Measurements from ENCODE around the gene MXRA7.
"Not testable (repeated sequence)": the region's sequence is repeated elsewhere in the genome, so short reads cannot be mapped to it uniquely, and the experiment has no call there.

The MXRA7 gene

DNA sequence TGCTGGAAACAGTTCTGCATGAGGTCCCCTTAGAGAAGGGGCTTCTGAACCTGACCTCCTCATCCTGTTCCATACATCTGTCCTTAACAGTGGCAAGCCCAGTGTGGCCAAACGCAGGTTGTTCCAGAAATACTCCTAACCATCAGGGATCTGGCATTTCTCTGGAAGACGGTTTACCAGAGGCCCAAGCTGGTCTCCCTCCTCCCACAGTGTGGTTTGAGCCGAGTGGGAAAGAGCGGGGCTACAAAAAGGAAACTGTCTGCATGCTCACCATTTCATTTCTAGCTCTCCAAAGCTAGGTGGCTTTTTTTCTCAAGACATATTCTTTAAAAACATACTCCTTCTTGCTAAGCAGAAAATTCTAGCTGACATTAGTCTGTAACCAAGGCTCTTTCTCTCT is 6.0 kb downstream of the MXRA7 start:
- TF ChIP-seq CTCF (IDR thresholded peaks at IDR 0.05; ENCODE audit: borderline replicate concordance, control extremely low read depth, extremely low read depth, insufficient read depth, missing control alignments) = no peak
- no peak for DNase-seq (ENCODE audit: low spot score)
- in situ Hi-C loops (cut with MboI; ENCODE audit: low sequenced_read_pairs, unreplicated experiment) = no loop called here

GRCh38 chr17:76702941-76703637 is 7.7 kb downstream of the MXRA7 start:
- no peak for DNase-seq (ENCODE audit: low spot score)
- in situ Hi-C loops (cut with MboI; ENCODE audit: low sequenced_read_pairs, unreplicated experiment) = no loop called here
- no peak for TF ChIP-seq CTCF (IDR thresholded peaks at IDR 0.05; ENCODE audit: borderline replicate concordance, control extremely low read depth, extremely low read depth, insufficient read depth, missing control alignments)

GRCh38 chr17:76702076-76702475 is 8.7 kb downstream of the MXRA7 start:
- in situ Hi-C loops (cut with MboI; ENCODE audit: low sequenced_read_pairs, unreplicated experiment) = no loop called here
- no peak for DNase-seq (ENCODE audit: low spot score)
- TF ChIP-seq CTCF (IDR thresholded peaks at IDR 0.05; ENCODE audit: borderline replicate concordance, control extremely low read depth, extremely low read depth, insufficient read depth, missing control alignments) = no peak

DNA sequence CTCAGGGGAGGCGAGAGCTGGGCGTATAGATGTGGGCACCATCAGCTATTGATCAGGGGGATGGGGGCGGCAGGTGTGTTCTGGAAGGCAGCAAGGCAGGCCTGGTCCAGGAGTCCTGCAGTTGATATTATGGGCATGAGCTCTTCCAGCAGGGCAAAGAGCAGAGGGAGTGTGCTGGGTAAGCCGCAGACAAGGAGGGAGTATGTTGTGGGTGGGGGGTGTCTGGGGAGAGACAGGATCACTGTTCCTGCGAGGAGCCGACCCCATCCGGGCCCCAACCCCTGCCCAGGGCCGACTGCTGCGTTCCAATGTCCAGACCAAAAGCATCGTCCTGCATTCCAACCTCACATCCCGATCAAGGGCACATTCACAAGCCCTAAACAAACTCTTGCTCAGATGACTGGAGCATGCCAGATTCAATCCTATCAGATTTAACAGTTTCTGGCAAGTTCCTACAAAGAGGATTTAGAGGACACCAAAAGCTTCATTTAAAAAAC is 9.2 kb downstream of the MXRA7 start:
- no peak for DNase-seq (ENCODE audit: low spot score)
- in situ Hi-C loops (cut with MboI; ENCODE audit: low sequenced_read_pairs, unreplicated experiment) = no loop called here
- TF ChIP-seq CTCF (IDR thresholded peaks at IDR 0.05; ENCODE audit: borderline replicate concordance, control extremely low read depth, extremely low read depth, insufficient read depth, missing control alignments) = no peak

GRCh38 chr17:76700617-76701470 is 9.9 kb downstream of the MXRA7 start:
- TF ChIP-seq CTCF (IDR thresholded peaks at IDR 0.05; ENCODE audit: borderline replicate concordance, control extremely low read depth, extremely low read depth, insufficient read depth, missing control alignments) = no peak
- DNase-seq (ENCODE audit: low spot score) = no peak
- in situ Hi-C loops (cut with MboI; ENCODE audit: low sequenced_read_pairs, unreplicated experiment) = no loop called here

DNA sequence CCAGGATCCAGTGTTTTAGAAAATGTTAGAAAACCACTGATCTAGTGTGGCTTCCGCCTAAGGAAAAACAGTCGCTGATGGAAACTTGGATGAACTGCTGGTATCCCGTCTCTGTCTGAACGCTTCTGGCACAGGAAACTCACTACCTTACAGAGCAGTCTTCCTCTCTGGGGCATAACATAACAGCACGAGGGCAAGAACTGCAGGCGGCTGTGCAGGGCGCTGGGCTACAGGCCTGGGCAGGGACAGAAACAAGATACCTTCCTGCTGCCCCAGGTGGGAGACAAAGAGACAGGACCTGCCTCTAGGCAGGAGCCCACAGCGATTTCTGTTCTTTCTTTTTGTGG is 10.5 kb downstream of the MXRA7 start:
- DNase-seq (ENCODE audit: low spot score) = no peak
- TF ChIP-seq CTCF (IDR thresholded peaks at IDR 0.05; ENCODE audit: borderline replicate concordance, control extremely low read depth, extremely low read depth, insufficient read depth, missing control alignments) = no peak
- in situ Hi-C loops (cut with MboI; ENCODE audit: low sequenced_read_pairs, unreplicated experiment) = no loop called here

- in situ Hi-C loops (cut with MboI; ENCODE audit: low sequenced_read_pairs, unreplicated experiment); DNase-seq (ENCODE audit: low spot score): not testable (repeated sequence)
Measured at GRCh38 chr17:76698466-76698977, 12.2 kb downstream of the MXRA7 start.

Measured in GM13976 (cell line).